Gastrocnemius medialis (tissue), 4 donors: Measurements from ENCODE around the gene CCDC68.

Source experiments
- CTCF ChIP-seq, 5 experiments: fragments of 450-650 bp in 3 of 5; fragments of 200-600 bp in 2 of 5; sonication (generic) in 2 of 5; IDR thresholded peaks in 4 of 5; conservative IDR thresholded peaks in 1 of 5; 1 replicate in 4 of 5; 2 replicates in 1 of 5; pipeline ENCODE4 v1.5.1; 2016 to 2019; ENCODE audit warnings: antibody characterized with exemption in 5 of 5, mild to moderate bottlenecking in 3 of 5, moderate library complexity in 3 of 5
- POLR2A ChIP-seq, 2 donors: fragments of 450-650 bp; IDR thresholded peaks; one replicate each; pipeline ENCODE4 v1.6.1; 2017; ENCODE audit warnings: antibody characterized with exemption in 2 of 2, mild to moderate bottlenecking in 2 of 2, moderate library complexity in 2 of 2

DNA sequence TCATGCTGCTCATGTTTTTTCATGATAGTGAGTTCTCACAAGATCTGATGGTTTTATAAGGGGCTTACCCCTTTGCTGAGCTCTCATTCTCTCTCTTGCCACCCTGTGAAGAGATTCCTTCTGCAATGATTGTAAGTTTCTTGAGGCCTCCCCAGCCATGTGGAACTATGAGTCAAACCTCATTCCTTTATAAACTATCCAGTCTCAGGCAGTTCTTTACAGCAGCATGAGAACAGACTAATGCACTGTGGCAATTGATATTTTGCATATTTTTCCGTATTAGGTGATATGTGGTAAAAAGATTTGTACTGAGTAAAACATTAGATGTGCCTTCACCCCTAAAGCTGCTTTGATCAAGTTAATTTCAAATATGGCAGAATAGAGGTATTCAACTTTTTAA lies 82.2 kb downstream of the CCDC68 start:
- TF ChIP-seq CTCF (IDR thresholded peaks at IDR 0.05 in 4 of 5, conservative IDR thresholded peaks at IDR 0.05 in 1 of 5) (no peak), POLR2A (IDR thresholded peaks at IDR 0.05) (no peak)
